K562 (cell line): Measurements from ENCODE around the gene PRRC2B. TPM values are rescaled to one million over a fixed set of nuclear protein-coding genes. Genes with fewer than 3 reads are reported as not detected.

ENCODE experiments used
- ATAC-seq: fragments of 200-7000 bp; cut with Tn5 transposase; 3 replicates; pipeline ENCODE4 v1.9.1; 2020; ENCODE audit warnings: moderate library complexity
- BruUV-seq: library from RNA; stranded (reverse); fragments of 400-500 nt; replicated peaks from 2 replicates; lab custom pipeline; 2021; lab: Mats Ljungman, UMichigan
- CTCF ChIA-PET: fragments of 300-600 bp; formaldehyde crosslinking; extraction: SDS; loops from one replicate; lab custom pipeline; 2021; ENCODE audit warnings: low intra/inter-chr PET ratio; lab: Yijun Ruan, JAX
- POLR2A ChIA-PET: fragments of 300-600, 350-650 bp; sonication (Branson Sonifier 250); formaldehyde crosslinking; extraction: SDS; loops from one replicate; lab custom pipeline; 2021; ENCODE audit warnings: antibody characterized with exemption, inconsistent platforms; lab: Yijun Ruan, JAX
- DNase-seq, 4 experiments: peaks; one replicate each; pipeline versions ENCODE4 v3.0.0 to v3.0.0-alpha.2; 2011 to 2018; ENCODE audit warnings: low spot score in 3 of 4, mixed read lengths in 3 of 4; ENCODE audit errors: extremely low read depth in 1 of 4
- FAIRE-seq: peaks from 2 replicates; lab custom pipeline; 2011; peaks lifted over from hg19 to GRCh38; lab: Jason Lieb, UNC
- H2AFZ ChIP-seq: 2 replicates; pipeline ENCODE4 v1.6.0; 2011; ENCODE audit warnings: low read depth, low read length, control low read depth, inconsistent platforms
- H3K27ac ChIP-seq: fragments of 200-600 bp; 3 replicates; pipeline ENCODE4 v1.8.0; 2011; ENCODE audit warnings: low read depth, mild to moderate bottlenecking, control low read depth, inconsistent platforms, low read length, moderate library complexity, mixed read lengths; ENCODE audit errors: extremely low read depth
- H3K27me3 ChIP-seq, 2 experiments: fragments of 300-600 bp in 1 of 2; 2 replicates in 1 of 2; 3 replicates in 1 of 2; pipeline versions ENCODE4 v1.6.0 to v1.8.0; 2011; ENCODE audit warnings: inconsistent platforms in 2 of 2, low read length in 2 of 2, mild to moderate bottlenecking in 1 of 2, mixed read lengths in 1 of 2, moderate library complexity in 1 of 2; ENCODE audit not compliant: control insufficient read depth in 2 of 2, insufficient read depth in 2 of 2
- H3K36me3 ChIP-seq: fragments of 300-600 bp; 3 replicates; pipeline ENCODE4 v1.8.0; 2011; ENCODE audit warnings: mild to moderate bottlenecking, low read length, inconsistent platforms; ENCODE audit not compliant: control insufficient read depth, insufficient read depth
- H3K4me1 ChIP-seq, 2 experiments: fragments of 200-600 bp in 1 of 2; replicated peaks in 1 of 2; 2 replicates in 1 of 2; 3 replicates in 1 of 2; pipeline versions ENCODE4 v1.5.1 to v1.8.0; 2011; ENCODE audit warnings: inconsistent platforms in 2 of 2, low read length in 2 of 2, mild to moderate bottlenecking in 1 of 2, mixed read lengths in 1 of 2, moderate library complexity in 1 of 2; ENCODE audit not compliant: control insufficient read depth in 2 of 2, insufficient read depth in 2 of 2
- H3K4me2 ChIP-seq: 2 replicates; pipeline ENCODE4 v1.6.1; 2011; ENCODE audit warnings: low read length, control low read depth, inconsistent platforms, mixed read lengths; ENCODE audit not compliant: insufficient read depth
- H3K4me3 ChIP-seq: fragments of 200-600 bp; sonication (generic), shearing (Covaris generic); 2 replicates; pipeline ENCODE4 v1.5.1; 2016; ENCODE audit warnings: control low read depth, inconsistent platforms
- H3K79me2 ChIP-seq: fragments of 200-600 bp; 3 replicates; pipeline ENCODE4 v1.8.0; 2011; ENCODE audit warnings: low read length, inconsistent platforms; ENCODE audit not compliant: control insufficient read depth, insufficient read depth
- H3K9ac ChIP-seq, 2 experiments: 2 replicates each; pipeline versions ENCODE4 v1.6.0 to v1.6.1; 2011; ENCODE audit warnings: low read depth in 2 of 2, low read length in 2 of 2, control low read depth in 1 of 2, inconsistent platforms in 1 of 2, mild to moderate bottlenecking in 1 of 2, mixed read lengths in 1 of 2; ENCODE audit not compliant: insufficient read depth in 1 of 2
- H3K9me1 ChIP-seq: one replicate; pipeline ENCODE4 v1.6.0; 2011; ENCODE audit warnings: inconsistent platforms, mild to moderate bottlenecking, low read length, moderate library complexity; ENCODE audit not compliant: control insufficient read depth, insufficient read depth
- H3K9me3 ChIP-seq: replicated peaks from 2 replicates; pipeline ENCODE4 v1.5.1; 2011; ENCODE audit warnings: low read depth, low read length, inconsistent platforms; ENCODE audit not compliant: control insufficient read depth, insufficient read depth
- H4K20me1 ChIP-seq: replicated peaks from 2 replicates; pipeline ENCODE4 v1.6.1; 2011; ENCODE audit warnings: low read length, inconsistent platforms, mixed read lengths; ENCODE audit not compliant: control insufficient read depth, insufficient read depth
- CREB1 ChIP-seq, 2 experiments: sonication (generic) in 1 of 2; formaldehyde crosslinking in 1 of 2; IDR thresholded peaks; 2 replicates each; pipeline versions ENCODE4 v1.6.1 to v1.8.0; 2012 to 2022; ENCODE audit warnings: inconsistent platforms in 1 of 2, mild to moderate bottlenecking in 1 of 2, missing genetic modification reagents in 1 of 2, moderate library complexity in 1 of 2
- ETS2 ChIP-seq: IDR thresholded peaks from 2 replicates; pipeline ENCODE4 v1.6.1; 2016; ENCODE audit warnings: borderline replicate concordance, missing genetic modification characterization, mild to moderate bottlenecking, moderate library complexity, missing compliant biosample characterization; ENCODE audit not compliant: poor library complexity, severe bottlenecking
- GTF2F1 ChIP-seq: IDR thresholded peaks from 2 replicates; pipeline ENCODE4 v1.6.1; 2011; ENCODE audit warnings: low read depth, low read length, improper control_type of control experiment
- TEAD1 ChIP-seq, 2 experiments: fragments of 450-650 bp in 1 of 2; sonication (generic) in 1 of 2; formaldehyde crosslinking; IDR thresholded peaks; 2 replicates each; pipeline versions ENCODE4 v1.4.0 to v1.8.0; 2020 to 2022; ENCODE audit warnings: mild to moderate bottlenecking in 2 of 2, missing genetic modification reagents in 1 of 2
- ZNF253 ChIP-seq: fragments of 250-450 bp; sonication (Bioruptor Pico); conservative IDR thresholded peaks from 2 replicates; pipeline ENCODE4 v1.6.1; 2021; ENCODE audit warnings: mild to moderate bottlenecking
- ZNF785 ChIP-seq: fragments of 250-450 bp; sonication (Bioruptor Pico); IDR thresholded peaks from 2 replicates; pipeline ENCODE4 v1.4.0; 2020; ENCODE audit warnings: mild to moderate bottlenecking
- WGBS: fragments of 100-300 bp; shearing (Covaris generic); methylation state at CpG from one replicate; pipeline ENCODE4 v1.1.6; 2016; ENCODE audit warnings: low coverage, mixed read lengths; ENCODE audit not compliant: insufficient coverage; ENCODE audit errors: missing lambda C conversion rate; 5-methylcytosine and 5-hydroxymethylcytosine counted together
- in situ Hi-C: fragments of 300-500 bp; cut with MboI; formaldehyde crosslinking; loops from 4 replicates; pipeline ENCODE4 v1.15.0; 2018; ENCODE audit warnings: inconsistent platforms, mixed read lengths
- intact Hi-C: fragments of 100-400 bp; cut with micrococcal nuclease; formaldehyde crosslinking; loops from 2 replicates; pipeline ENCODE4 v1.14.2; 2022
- polyA plus RNA-seq, 8 experiments: library from polyadenylated mRNA; depleted of rRNA in 4 of 8; stranded (reverse) in 5 of 8; unstranded in 3 of 8; fragments of >200 nt; fragmentation: Nextera tagmentation in 2 of 8; fragmentation: Illumina TruSeq in 1 of 8; extraction: Ambion mirVana in 2 of 8; extraction: Trizol in 1 of 8; gene quantifications; 2 replicates each; pipeline versions ENCODE4 v1.2.1 to v1.2.3, GENCODE V29; 2011 to 2014; ENCODE audit warnings: inconsistent platforms in 1 of 8, missing spikeins in 1 of 8
- total RNA-seq, 7 experiments: library from RNA; depleted of rRNA in 6 of 7; stranded (reverse); fragments of >200 nt in 6 of 7; fragmentation: Illumina TruSeq in 2 of 7; extraction: Trizol in 2 of 7; gene quantifications; 2 replicates each; pipeline versions ENCODE4 v1.2.1 to v1.2.3, GENCODE V29; 2011 to 2021; ENCODE audit warnings: low replicate concordance in 1 of 7
- TF ChIP-seq, protein P1 (sequence below), 3 experiments: IDR thresholded peaks in 2 of 3; conservative IDR thresholded peaks in 1 of 3; 2 replicates each; pipeline ENCODE4 v1.5.1; 2011 to 2012; ENCODE audit warnings: low read length in 3 of 3, mild to moderate bottlenecking in 3 of 3, control low read depth in 2 of 3, improper control_type of control experiment in 1 of 3, inconsistent platforms in 1 of 3, low read depth in 1 of 3, mixed read lengths in 1 of 3, moderate library complexity in 1 of 3; ENCODE audit not compliant: insufficient read depth in 2 of 3
- TF ChIP-seq, protein P2 (sequence below): fragments of 200-600 bp; sonication (generic); IDR thresholded peaks from one replicate; pipeline ENCODE4 v1.6.1; 2012; ENCODE audit warnings: mild to moderate bottlenecking, low read depth, low read length, inconsistent platforms

The PRRC2B gene
- total and polyA plus RNA-seq, 9 of the 15 experiments (the other 6 are each of a cell fraction or from before 2014, with no cell fraction given), result 0.34 to 125 (median 30.9) TPM

DNA sequence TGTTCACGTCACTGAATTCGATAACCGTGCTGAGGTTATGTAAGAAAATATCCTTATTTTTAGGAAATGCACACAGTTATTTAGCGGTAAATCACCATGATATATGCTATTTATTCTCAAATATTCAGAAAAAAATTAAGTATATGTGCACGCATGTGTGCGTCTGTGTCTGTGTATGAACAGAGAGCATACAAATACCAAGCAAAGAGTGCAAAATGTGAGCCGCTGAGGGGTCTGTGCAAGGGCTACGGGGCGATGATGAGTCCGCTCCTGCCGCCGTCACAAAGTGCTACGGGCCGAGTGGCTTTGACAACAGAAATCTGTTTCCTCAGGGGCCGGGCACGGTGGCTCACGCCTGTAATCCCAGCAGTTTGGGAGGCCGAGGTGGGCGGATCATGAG, 144.1 kb downstream of the PRRC2B start:
- H3K79me2 ChIP-seq, result no peaks in the 10 kb centered on the region
- H3K27me3 ChIP-seq, result peaks cover 6 to 16% of the 10 kb centered on the region in 2 experiments; a peak in 3 of 5 replicates
- ATAC-seq (no peak), DNase-seq (no peak), FAIRE-seq (no peak)
- intact Hi-C loops, result no loop called here
- H3K4me2 ChIP-seq, result no peak overlapping the region
- H2AFZ ChIP-seq, result no peak overlapping the region
- H3K9me1 ChIP-seq, result no peaks in the 10 kb centered on the region
- peaks cover 11 to 14% of the 10 kb centered on the region in 2 experiments; a peak in 4 of 5 replicates for H3K4me1 ChIP-seq
- WGBS, result 45% methylated on average over 18 of the region's 19 CpGs
- H3K4me3 ChIP-seq, result no peak overlapping the region
- no TSS peak for BruUV-seq
- POLR2A ChIA-PET, result no interaction called here
- no peak overlapping the region for H3K27ac ChIP-seq
- no peaks in the 10 kb centered on the region for H3K36me3 ChIP-seq
- H3K9me3 ChIP-seq, result peaks cover 2% of the 10 kb centered on the region; the same call in 1 of the 2 replicates
- in situ Hi-C loops, result no loop called here
- no peaks in the 10 kb centered on the region for H4K20me1 ChIP-seq
- CTCF ChIA-PET, result no interaction called here
- H3K9ac ChIP-seq, result no peak overlapping the region
- no peak for TF ChIP-seq ZNF785 (CRISPR knock-in tag)
- no peak for TF ChIP-seq ETS2 (tag)
- no peak for TF ChIP-seq TEAD1 (CRISPR knock-in tag; IDR thresholded peaks at IDR 0.05)
- TF ChIP-seq CREB1 (IDR thresholded peaks at IDR 0.05), result no peak
- no peak for TF ChIP-seq CREB1 (CRISPR knock-in tag; IDR thresholded peaks at IDR 0.05)
- TF ChIP-seq ZNF253 (CRISPR knock-in tag), result no peak
- TF ChIP-seq, protein P1, sequence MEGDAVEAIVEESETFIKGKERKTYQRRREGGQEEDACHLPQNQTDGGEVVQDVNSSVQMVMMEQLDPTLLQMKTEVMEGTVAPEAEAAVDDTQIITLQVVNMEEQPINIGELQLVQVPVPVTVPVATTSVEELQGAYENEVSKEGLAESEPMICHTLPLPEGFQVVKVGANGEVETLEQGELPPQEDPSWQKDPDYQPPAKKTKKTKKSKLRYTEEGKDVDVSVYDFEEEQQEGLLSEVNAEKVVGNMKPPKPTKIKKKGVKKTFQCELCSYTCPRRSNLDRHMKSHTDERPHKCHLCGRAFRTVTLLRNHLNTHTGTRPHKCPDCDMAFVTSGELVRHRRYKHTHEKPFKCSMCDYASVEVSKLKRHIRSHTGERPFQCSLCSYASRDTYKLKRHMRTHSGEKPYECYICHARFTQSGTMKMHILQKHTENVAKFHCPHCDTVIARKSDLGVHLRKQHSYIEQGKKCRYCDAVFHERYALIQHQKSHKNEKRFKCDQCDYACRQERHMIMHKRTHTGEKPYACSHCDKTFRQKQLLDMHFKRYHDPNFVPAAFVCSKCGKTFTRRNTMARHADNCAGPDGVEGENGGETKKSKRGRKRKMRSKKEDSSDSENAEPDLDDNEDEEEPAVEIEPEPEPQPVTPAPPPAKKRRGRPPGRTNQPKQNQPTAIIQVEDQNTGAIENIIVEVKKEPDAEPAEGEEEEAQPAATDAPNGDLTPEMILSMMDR (IDR thresholded peaks at IDR 0.05 in 2 of 3, conservative IDR thresholded peaks at IDR 0.05 in 1 of 3; ENCODE audit: insufficient read depth in 2 of 3, low read depth in 1 of 3, low read length in 3 of 3), result no peak
- TF ChIP-seq GTF2F1, result no peak
- TF ChIP-seq, protein P2, sequence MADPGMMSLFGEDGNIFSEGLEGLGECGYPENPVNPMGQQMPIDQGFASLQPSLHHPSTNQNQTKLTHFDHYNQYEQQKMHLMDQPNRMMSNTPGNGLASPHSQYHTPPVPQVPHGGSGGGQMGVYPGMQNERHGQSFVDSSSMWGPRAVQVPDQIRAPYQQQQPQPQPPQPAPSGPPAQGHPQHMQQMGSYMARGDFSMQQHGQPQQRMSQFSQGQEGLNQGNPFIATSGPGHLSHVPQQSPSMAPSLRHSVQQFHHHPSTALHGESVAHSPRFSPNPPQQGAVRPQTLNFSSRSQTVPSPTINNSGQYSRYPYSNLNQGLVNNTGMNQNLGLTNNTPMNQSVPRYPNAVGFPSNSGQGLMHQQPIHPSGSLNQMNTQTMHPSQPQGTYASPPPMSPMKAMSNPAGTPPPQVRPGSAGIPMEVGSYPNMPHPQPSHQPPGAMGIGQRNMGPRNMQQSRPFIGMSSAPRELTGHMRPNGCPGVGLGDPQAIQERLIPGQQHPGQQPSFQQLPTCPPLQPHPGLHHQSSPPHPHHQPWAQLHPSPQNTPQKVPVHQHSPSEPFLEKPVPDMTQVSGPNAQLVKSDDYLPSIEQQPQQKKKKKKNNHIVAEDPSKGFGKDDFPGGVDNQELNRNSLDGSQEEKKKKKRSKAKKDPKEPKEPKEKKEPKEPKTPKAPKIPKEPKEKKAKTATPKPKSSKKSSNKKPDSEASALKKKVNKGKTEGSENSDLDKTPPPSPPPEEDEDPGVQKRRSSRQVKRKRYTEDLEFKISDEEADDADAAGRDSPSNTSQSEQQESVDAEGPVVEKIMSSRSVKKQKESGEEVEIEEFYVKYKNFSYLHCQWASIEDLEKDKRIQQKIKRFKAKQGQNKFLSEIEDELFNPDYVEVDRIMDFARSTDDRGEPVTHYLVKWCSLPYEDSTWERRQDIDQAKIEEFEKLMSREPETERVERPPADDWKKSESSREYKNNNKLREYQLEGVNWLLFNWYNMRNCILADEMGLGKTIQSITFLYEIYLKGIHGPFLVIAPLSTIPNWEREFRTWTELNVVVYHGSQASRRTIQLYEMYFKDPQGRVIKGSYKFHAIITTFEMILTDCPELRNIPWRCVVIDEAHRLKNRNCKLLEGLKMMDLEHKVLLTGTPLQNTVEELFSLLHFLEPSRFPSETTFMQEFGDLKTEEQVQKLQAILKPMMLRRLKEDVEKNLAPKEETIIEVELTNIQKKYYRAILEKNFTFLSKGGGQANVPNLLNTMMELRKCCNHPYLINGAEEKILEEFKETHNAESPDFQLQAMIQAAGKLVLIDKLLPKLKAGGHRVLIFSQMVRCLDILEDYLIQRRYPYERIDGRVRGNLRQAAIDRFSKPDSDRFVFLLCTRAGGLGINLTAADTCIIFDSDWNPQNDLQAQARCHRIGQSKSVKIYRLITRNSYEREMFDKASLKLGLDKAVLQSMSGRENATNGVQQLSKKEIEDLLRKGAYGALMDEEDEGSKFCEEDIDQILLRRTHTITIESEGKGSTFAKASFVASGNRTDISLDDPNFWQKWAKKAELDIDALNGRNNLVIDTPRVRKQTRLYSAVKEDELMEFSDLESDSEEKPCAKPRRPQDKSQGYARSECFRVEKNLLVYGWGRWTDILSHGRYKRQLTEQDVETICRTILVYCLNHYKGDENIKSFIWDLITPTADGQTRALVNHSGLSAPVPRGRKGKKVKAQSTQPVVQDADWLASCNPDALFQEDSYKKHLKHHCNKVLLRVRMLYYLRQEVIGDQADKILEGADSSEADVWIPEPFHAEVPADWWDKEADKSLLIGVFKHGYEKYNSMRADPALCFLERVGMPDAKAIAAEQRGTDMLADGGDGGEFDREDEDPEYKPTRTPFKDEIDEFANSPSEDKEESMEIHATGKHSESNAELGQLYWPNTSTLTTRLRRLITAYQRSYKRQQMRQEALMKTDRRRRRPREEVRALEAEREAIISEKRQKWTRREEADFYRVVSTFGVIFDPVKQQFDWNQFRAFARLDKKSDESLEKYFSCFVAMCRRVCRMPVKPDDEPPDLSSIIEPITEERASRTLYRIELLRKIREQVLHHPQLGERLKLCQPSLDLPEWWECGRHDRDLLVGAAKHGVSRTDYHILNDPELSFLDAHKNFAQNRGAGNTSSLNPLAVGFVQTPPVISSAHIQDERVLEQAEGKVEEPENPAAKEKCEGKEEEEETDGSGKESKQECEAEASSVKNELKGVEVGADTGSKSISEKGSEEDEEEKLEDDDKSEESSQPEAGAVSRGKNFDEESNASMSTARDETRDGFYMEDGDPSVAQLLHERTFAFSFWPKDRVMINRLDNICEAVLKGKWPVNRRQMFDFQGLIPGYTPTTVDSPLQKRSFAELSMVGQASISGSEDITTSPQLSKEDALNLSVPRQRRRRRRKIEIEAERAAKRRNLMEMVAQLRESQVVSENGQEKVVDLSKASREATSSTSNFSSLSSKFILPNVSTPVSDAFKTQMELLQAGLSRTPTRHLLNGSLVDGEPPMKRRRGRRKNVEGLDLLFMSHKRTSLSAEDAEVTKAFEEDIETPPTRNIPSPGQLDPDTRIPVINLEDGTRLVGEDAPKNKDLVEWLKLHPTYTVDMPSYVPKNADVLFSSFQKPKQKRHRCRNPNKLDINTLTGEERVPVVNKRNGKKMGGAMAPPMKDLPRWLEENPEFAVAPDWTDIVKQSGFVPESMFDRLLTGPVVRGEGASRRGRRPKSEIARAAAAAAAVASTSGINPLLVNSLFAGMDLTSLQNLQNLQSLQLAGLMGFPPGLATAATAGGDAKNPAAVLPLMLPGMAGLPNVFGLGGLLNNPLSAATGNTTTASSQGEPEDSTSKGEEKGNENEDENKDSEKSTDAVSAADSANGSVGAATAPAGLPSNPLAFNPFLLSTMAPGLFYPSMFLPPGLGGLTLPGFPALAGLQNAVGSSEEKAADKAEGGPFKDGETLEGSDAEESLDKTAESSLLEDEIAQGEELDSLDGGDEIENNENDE, result no peak
